Mesendoderm (in vitro differentiated cells): ENCODE measurements around the gene LLGL1.

Experiments
- DNase-seq: peaks from one replicate; pipeline ENCODE4 v3.0.0; 2013
- H2AK5ac ChIP-seq: 2 replicates; pipeline ENCODE4 v1.6.1; 2013; ENCODE audit warnings: low read length, inconsistent platforms
- H2BK120ac ChIP-seq: 2 replicates; pipeline ENCODE4 v1.6.1; 2013; ENCODE audit warnings: low read depth, mild to moderate bottlenecking, low read length, moderate library complexity, mixed read lengths
- H2BK15ac ChIP-seq: replicated peaks from 2 replicates; pipeline ENCODE4 v1.6.1; 2013; ENCODE audit warnings: low read depth, mild to moderate bottlenecking, moderate library complexity
- H2BK5ac ChIP-seq: 2 replicates; pipeline ENCODE4 v1.6.1; 2013; ENCODE audit warnings: low read length, inconsistent platforms
- H3K18ac ChIP-seq: 2 replicates; pipeline ENCODE4 v1.6.1; 2013; ENCODE audit warnings: mild to moderate bottlenecking, low read length, mixed read lengths
- H3K23ac ChIP-seq: one replicate; pipeline ENCODE4 v1.6.1; 2013; ENCODE audit warnings: low read length
- H3K27ac ChIP-seq: 2 replicates; pipeline ENCODE4 v1.5.1; 2013; ENCODE audit warnings: low read depth, mild to moderate bottlenecking, inconsistent platforms, low read length, moderate library complexity
- H3K27me3 ChIP-seq: 2 replicates; pipeline ENCODE4 v1.6.1; 2013; ENCODE audit warnings: low read length, control low read depth, mild to moderate bottlenecking, inconsistent platforms; ENCODE audit not compliant: insufficient read depth, poor library complexity
- H3K36me3 ChIP-seq: 2 replicates; pipeline ENCODE4 v1.6.1; 2013; ENCODE audit warnings: low read length, inconsistent platforms; ENCODE audit not compliant: control insufficient read depth, insufficient read depth
- H3K4ac ChIP-seq: one replicate; pipeline ENCODE4 v1.6.1; 2013; ENCODE audit warnings: low read depth, mild to moderate bottlenecking, low read length, moderate library complexity
- H3K4me1 ChIP-seq: 2 replicates; pipeline ENCODE4 v1.6.1; 2013; ENCODE audit warnings: low read depth, low read length, inconsistent platforms; ENCODE audit not compliant: control insufficient read depth
- H3K4me2 ChIP-seq: 2 replicates; pipeline ENCODE4 v1.6.1; 2013; ENCODE audit warnings: low read length
- H3K4me3 ChIP-seq: 2 replicates; pipeline ENCODE4 v1.5.1; 2013; ENCODE audit warnings: mild to moderate bottlenecking, low read length
- H3K56ac ChIP-seq: one replicate; pipeline ENCODE4 v1.6.1; 2013; ENCODE audit warnings: low read length
- H3K79me1 ChIP-seq: 2 replicates; pipeline ENCODE4 v1.6.1; 2013; ENCODE audit warnings: low read length, inconsistent platforms
- H3K79me2 ChIP-seq: 2 replicates; pipeline ENCODE4 v1.6.1; 2013; ENCODE audit warnings: mild to moderate bottlenecking, low read length; ENCODE audit not compliant: control insufficient read depth, insufficient read depth
- H3K9ac ChIP-seq: 2 replicates; pipeline ENCODE4 v1.6.1; 2013; ENCODE audit warnings: low read length, inconsistent platforms
- H4K5ac ChIP-seq: one replicate; pipeline ENCODE4 v1.6.1; 2013; ENCODE audit warnings: low read length
- H4K8ac ChIP-seq: one replicate; pipeline ENCODE4 v1.6.1; 2013; ENCODE audit warnings: low read depth, mild to moderate bottlenecking, control low read depth, low read length, moderate library complexity
- WGBS: extraction: QIAGEN DNeasy Blood & Tissue Kit; methylation state at CpG from one replicate; pipeline ENCODE4 v1.1.7; 2013; ENCODE audit warnings: low lambda C conversion rate, missing lambda C conversion rate; ENCODE audit not compliant: insufficient coverage; ENCODE audit errors: extremely low coverage; 5-methylcytosine and 5-hydroxymethylcytosine counted together

The LLGL1 gene

GRCh38 chr17:18190628-18191235 is 34.7 kb upstream of the LLGL1 start:
- H3K27ac ChIP-seq: no peak overlapping the region
- no peak for DNase-seq

GRCh38 chr17:18191236-18191667 is 34.2 kb upstream of the LLGL1 start:
- no peak overlapping the region for H2BK120ac ChIP-seq

More at GRCh38 chr17:18190628-18191235, 34.7 kb upstream of the LLGL1 start:
- peaks cover 45% of the 10 kb centered on the region for H3K79me1 ChIP-seq
- peaks cover 72% of the 10 kb centered on the region for H3K79me2 ChIP-seq
- peaks cover 3% of the 10 kb centered on the region for H3K36me3 ChIP-seq
- no peak overlapping the region for H3K9ac ChIP-seq
- H2AK5ac ChIP-seq: no peak overlapping the region
- no CpG with 5 or more reads among the region's 3 CpGs for WGBS
- no peak overlapping the region for H4K8ac ChIP-seq
- no peak overlapping the region for H3K4ac ChIP-seq
- H3K4me1 ChIP-seq: peaks cover 17% of the 10 kb centered on the region
- no peak overlapping the region for H2BK5ac ChIP-seq
- H3K18ac ChIP-seq: no peak overlapping the region
- no peak overlapping the region for H2BK15ac ChIP-seq
- no peak overlapping the region for H3K4me3 ChIP-seq
- no peak overlapping the region for H3K56ac ChIP-seq
- H4K5ac ChIP-seq: no peak overlapping the region
- no peak overlapping the region for H3K4me2 ChIP-seq
- no peak overlapping the region for H2BK120ac ChIP-seq
- H3K23ac ChIP-seq: no peak overlapping the region
- no peaks in the 10 kb centered on the region for H3K27me3 ChIP-seq

GRCh38 chr17:18191967-18192366 is 33.5 kb upstream of the LLGL1 start:
- peaks cover 34% of the 10 kb centered on the region for H3K79me1 ChIP-seq
- H4K8ac ChIP-seq: no peak overlapping the region
- DNase-seq: no peak
- H2AK5ac ChIP-seq: no peak overlapping the region
- no peak overlapping the region for H3K4ac ChIP-seq
- no peak overlapping the region for H3K9ac ChIP-seq
- H3K18ac ChIP-seq: no peak overlapping the region
- H3K23ac ChIP-seq: no peak overlapping the region
- H3K4me1 ChIP-seq: peaks cover 7% of the 10 kb centered on the region
- H3K4me2 ChIP-seq: no peak overlapping the region
- no peaks in the 10 kb centered on the region for H3K27me3 ChIP-seq
- no peak overlapping the region for H3K56ac ChIP-seq
- H2BK120ac ChIP-seq: no peak overlapping the region
- H3K4me3 ChIP-seq: no peak overlapping the region
- H2BK5ac ChIP-seq: no peak overlapping the region
- peaks cover 60% of the 10 kb centered on the region for H3K79me2 ChIP-seq
- no peak overlapping the region for H2BK15ac ChIP-seq
- H4K5ac ChIP-seq: no peak overlapping the region
- no CpG with 5 or more reads among the region's 2 CpGs for WGBS
- peaks cover 2% of the 10 kb centered on the region for H3K36me3 ChIP-seq
- no peak overlapping the region for H3K27ac ChIP-seq

More at GRCh38 chr17:18191236-18191667, 34.2 kb upstream of the LLGL1 start:
- Histone ChIP-seq H4K5ac (no peak overlapping the region), H3K27ac (no peak overlapping the region), H3K4ac (no peak overlapping the region), H3K18ac (no peak overlapping the region), H3K4me3 (no peak overlapping the region), H2BK5ac (no peak overlapping the region), H3K23ac (peak overlapping the region; percentile 16), H3K79me1 (peaks cover 39% of the 10 kb centered on the region), H3K36me3 (peaks cover 2% of the 10 kb centered on the region), H3K4me2 (no peak overlapping the region), H2AK5ac (no peak overlapping the region), H3K27me3 (no peaks in the 10 kb centered on the region), H3K4me1 (peaks cover 11% of the 10 kb centered on the region), H4K8ac (no peak overlapping the region), H3K79me2 (peaks cover 67% of the 10 kb centered on the region), H3K56ac (no peak overlapping the region), H2BK15ac (no peak overlapping the region), H3K9ac (no peak overlapping the region)
- DNase-seq: no peak
- no CpG with 5 or more reads among the region's 3 CpGs for WGBS

GRCh38 chr17:18194394-18194793 is 31.0 kb upstream of the LLGL1 start:
- Histone ChIP-seq H3K4me3 (no peak overlapping the region), H4K5ac (no peak overlapping the region), H3K4me1 (no peaks in the 10 kb centered on the region), H3K56ac (no peak overlapping the region), H3K18ac (no peak overlapping the region), H2BK5ac (no peak overlapping the region), H3K23ac (no peak overlapping the region), H3K36me3 (peaks cover 2% of the 10 kb centered on the region), H3K27me3 (no peaks in the 10 kb centered on the region), H3K27ac (no peak overlapping the region), H3K9ac (no peak overlapping the region), H2AK5ac (no peak overlapping the region), H2BK120ac (no peak overlapping the region), H3K79me2 (peaks cover 50% of the 10 kb centered on the region), H3K79me1 (peaks cover 33% of the 10 kb centered on the region), H3K4me2 (no peak overlapping the region), H3K4ac (no peak overlapping the region), H2BK15ac (no peak overlapping the region), H4K8ac (no peak overlapping the region)
- DNase-seq: no peak
- no CpG with 5 or more reads among the region's 4 CpGs for WGBS

GRCh38 chr17:18194804-18195203 is 30.6 kb upstream of the LLGL1 start:
- WGBS: no CpG with 5 or more reads among the region's 4 CpGs
- no peak overlapping the region for H2BK120ac ChIP-seq

GRCh38 chr17:18195246-18195645 is 30.2 kb upstream of the LLGL1 start:
- H3K18ac ChIP-seq: no peak overlapping the region
- H3K9ac ChIP-seq: no peak overlapping the region
- no peak overlapping the region for H2AK5ac ChIP-seq
- no peak overlapping the region for H3K23ac ChIP-seq
- no peaks in the 10 kb centered on the region for H3K27me3 ChIP-seq
- DNase-seq: no peak
- no peak overlapping the region for H3K4me2 ChIP-seq
- peaks cover 30% of the 10 kb centered on the region for H3K79me1 ChIP-seq
- no peak overlapping the region for H2BK5ac ChIP-seq
- H4K5ac ChIP-seq: no peak overlapping the region
- no peak overlapping the region for H3K56ac ChIP-seq
- H3K79me2 ChIP-seq: peaks cover 42% of the 10 kb centered on the region
- H4K8ac ChIP-seq: no peak overlapping the region
- no peak overlapping the region for H3K4me3 ChIP-seq
- no peaks in the 10 kb centered on the region for H3K4me1 ChIP-seq
- H3K27ac ChIP-seq: no peak overlapping the region
- whole genome bisulfite sequencing: no CpG with 5 or more reads among the region's 5 CpGs
- no peak overlapping the region for H2BK120ac ChIP-seq
- H2BK15ac ChIP-seq: no peak overlapping the region
- no peak overlapping the region for H3K4ac ChIP-seq
- peaks cover 2% of the 10 kb centered on the region for H3K36me3 ChIP-seq

More at GRCh38 chr17:18194804-18195203, 30.6 kb upstream of the LLGL1 start:
- Histone ChIP-seq H3K4me3 (no peak overlapping the region), H3K79me1 (peaks cover 32% of the 10 kb centered on the region), H3K36me3 (peaks cover 2% of the 10 kb centered on the region), H4K5ac (no peak overlapping the region), H3K4me2 (no peak overlapping the region), H2BK5ac (no peak overlapping the region), H3K27ac (no peak overlapping the region), H3K4me1 (no peaks in the 10 kb centered on the region), H3K79me2 (peaks cover 46% of the 10 kb centered on the region), H3K27me3 (no peaks in the 10 kb centered on the region), H3K56ac (no peak overlapping the region), H3K18ac (no peak overlapping the region), H3K4ac (no peak overlapping the region), H2AK5ac (no peak overlapping the region), H3K23ac (no peak overlapping the region), H4K8ac (no peak overlapping the region), H2BK15ac (no peak overlapping the region), H3K9ac (no peak overlapping the region)
- no peak for DNase-seq
